ENCODE results near the gene EVPL. TPM values are rescaled to one million over a fixed set of nuclear protein-coding genes. Genes with fewer than 3 reads are reported as not detected.
"Not testable (repeated sequence)": the region's sequence is repeated elsewhere in the genome, so short reads cannot be mapped to it uniquely, and the experiment has no call there.

EVPL gene
- total and polyA plus RNA-seq, 10 of the 15 experiments (the other 5 are each of a cell fraction or from before 2014, with no cell fraction given): 0.03 TPM; not detected in 9

GRCh38 chr17:75975187-75975586 is 51.9 kb downstream of the EVPL start:
- RAD21 ChIA-PET (ENCODE audit: unreplicated experiment); ATAC-seq; DNase-seq (ENCODE audit: low read depth, low spot score); CTCF ChIA-PET; intact Hi-C loops (cut with micrococcal nuclease; ENCODE audit: unreplicated experiment); BruUV-seq (replicated peaks); FAIRE-seq; H4K20me1 ChIP-seq (ENCODE audit: control insufficient read depth, insufficient read depth); H3K9ac ChIP-seq (ENCODE audit: control insufficient read depth, insufficient read depth, low read length); H3K9me3 ChIP-seq (replicated peaks; ENCODE audit: control insufficient read depth, insufficient read depth, low read length); H3K4me1 ChIP-seq (ENCODE audit: control insufficient read depth, insufficient read depth, low read length); POLR2A ChIA-PET; H3K27ac ChIP-seq (ENCODE audit: control insufficient read depth, insufficient read depth); H3K4me2 ChIP-seq (ENCODE audit: control insufficient read depth, insufficient read depth); SMC1A ChIA-PET (ENCODE audit: uncharacterized antibody, unreplicated experiment); H2AFZ ChIP-seq (ENCODE audit: control insufficient read depth, low read depth, low read length); H3K4me3 ChIP-seq; in situ Hi-C loops (cut with MboI); H3K36me3 ChIP-seq (ENCODE audit: control insufficient read depth in 2 of 2, insufficient read depth in 2 of 2, low read length in 1 of 2); H3K27me3 ChIP-seq (replicated peaks in 1 of 2; ENCODE audit: control insufficient read depth in 2 of 2, insufficient read depth in 2 of 2, low read length in 1 of 2): not testable (repeated sequence)
- 88% methylated on average over 6 of the region's 6 CpGs for WGBS (ENCODE audit: insufficient coverage, insufficient replicate concordance, low lambda C conversion rate, missing lambda C conversion rate)
- peaks cover 14% of the 10 kb centered on the region for H3K79me2 ChIP-seq (ENCODE audit: control insufficient read depth, insufficient read depth, low read length)

- POLR2A ChIA-PET: interaction anchor here (0.7 kb wide), 1 partner anchor 299 kb away, joined by 4 read pairs; no protein-coding TSS in a partner anchor
- H3K4me1 ChIP-seq (ENCODE audit: control insufficient read depth, insufficient read depth, low read length): no peaks in the 10 kb centered on the region
- no peak overlapping the region for H2AFZ ChIP-seq (ENCODE audit: control insufficient read depth, low read depth, low read length)
- in situ Hi-C loops (cut with MboI): no loop called here
- no peak overlapping the region for H3K27ac ChIP-seq (ENCODE audit: control insufficient read depth, insufficient read depth)
- CTCF ChIA-PET: interaction anchor here (1.3 kb wide), 2 partner anchors 9 to 11 kb away, joined by 3 to 4 read pairs; no protein-coding TSS in a partner anchor
- H4K20me1 ChIP-seq (ENCODE audit: control insufficient read depth, insufficient read depth): no peaks in the 10 kb centered on the region
- no peak overlapping the region for H3K4me2 ChIP-seq (ENCODE audit: control insufficient read depth, insufficient read depth)
- no TSS peak for BruUV-seq (replicated peaks)
- WGBS (ENCODE audit: insufficient coverage, insufficient replicate concordance, low lambda C conversion rate, missing lambda C conversion rate): 97% methylated on average over 7 of the region's 7 CpGs
- no peaks in the 10 kb centered on the region for H3K79me2 ChIP-seq (ENCODE audit: control insufficient read depth, insufficient read depth, low read length)
- SMC1A ChIA-PET (ENCODE audit: uncharacterized antibody, unreplicated experiment): interaction anchor here (1.0 kb wide), 1 partner anchor 33 kb away, joined by 3 read pairs; no protein-coding TSS in a partner anchor
- no peak for ATAC-seq
- no peaks in the 10 kb centered on the region for H3K27me3 ChIP-seq (replicated peaks in 1 of 2; ENCODE audit: control insufficient read depth in 2 of 2, insufficient read depth in 2 of 2, low read length in 1 of 2)
- no peak overlapping the region for H3K9ac ChIP-seq (ENCODE audit: control insufficient read depth, insufficient read depth, low read length)
- no peaks in the 10 kb centered on the region for H3K9me3 ChIP-seq (replicated peaks; ENCODE audit: control insufficient read depth, insufficient read depth, low read length)
- no peaks in the 10 kb centered on the region for H3K36me3 ChIP-seq (ENCODE audit: control insufficient read depth in 2 of 2, insufficient read depth in 2 of 2, low read length in 1 of 2)
- DNase-seq (ENCODE audit: low read depth, low spot score): no peak
- RAD21 ChIA-PET (ENCODE audit: unreplicated experiment): interaction anchor here (0.5 kb wide), 1 partner anchor 55 kb away, joined by 3 read pairs; no protein-coding TSS in a partner anchor
- intact Hi-C loops (cut with micrococcal nuclease; ENCODE audit: unreplicated experiment): no loop called here
- FAIRE-seq: no peak
- no peak overlapping the region for H3K4me3 ChIP-seq
- TF ChIP-seq TCF7 (IDR thresholded peaks at IDR 0.05; ENCODE audit: borderline replicate concordance) (no peak), ZZZ3 (IDR thresholded peaks at IDR 0.05; ENCODE audit: control insufficient read depth, insufficient read length, low read depth) (no peak), EED (IDR thresholded peaks at IDR 0.05; ENCODE audit: low read depth) (no peak), SPI1 (IDR thresholded peaks at IDR 0.05; ENCODE audit: borderline replicate concordance, insufficient read depth, low read depth, low read length) (no peak), MLLT1 (IDR thresholded peaks at IDR 0.05) (no peak), POLR2A (IDR thresholded peaks at IDR 0.05; ENCODE audit: low read depth, low read length) (no peak), BCL3 (IDR thresholded peaks at IDR 0.05; ENCODE audit: borderline replicate concordance, insufficient read depth, low read depth, low read length, poor library complexity, severe bottlenecking) (no peak), SMAD1 (IDR thresholded peaks at IDR 0.05; ENCODE audit: low read depth, partially characterized antibody) (no peak), IRF3 (IDR thresholded peaks at IDR 0.05) (no peak), POLR2AphosphoS5 (IDR thresholded peaks at IDR 0.05; ENCODE audit: low read length) (no peak), KDM1A (IDR thresholded peaks at IDR 0.05; ENCODE audit: borderline replicate concordance) (no peak)
Measured at GRCh38 chr17:75970626-75971025, 56.5 kb downstream of the EVPL start.

Measured in GM12878 (cell line).